OCI-LY7 (cell line): ENCODE data around the gene KLHL26. TPM values are rescaled to one million over a fixed set of nuclear protein-coding genes. Genes with fewer than 3 reads are reported as not detected.

Source experiments
- BruUV-seq: library from RNA; stranded (reverse); fragments of 400-500 nt; replicated peaks from 2 replicates; lab custom pipeline; 2021; lab: Mats Ljungman, UMichigan
- CTCF ChIA-PET: fragments of 300-600 bp; sonication (Branson Sonifier 250); formaldehyde crosslinking; loops from one replicate; lab custom pipeline; 2022; ENCODE audit warnings: antibody characterized with exemption; ENCODE audit not compliant: unreplicated experiment; lab: Charles Lee
- POLR2A ChIA-PET: fragments of 300-600 bp; sonication (Branson Sonifier 250); formaldehyde crosslinking; loops from one replicate; lab custom pipeline; 2022; ENCODE audit warnings: antibody characterized with exemption; lab: Charles Lee
- DNase-seq: peaks from one replicate; pipeline ENCODE4 v3.0.0-alpha.2; 2015; ENCODE audit warnings: low spot score
- H2AFZ ChIP-seq: fragments of 200-600 bp; sonication (generic), shearing (Covaris generic); 2 replicates; pipeline ENCODE4 v1.6.1; 2014; ENCODE audit warnings: mild to moderate bottlenecking, antibody characterized with exemption, low read length, moderate library complexity
- H3K27ac ChIP-seq: fragments of 200-600 bp; sonication (generic); 2 replicates; pipeline ENCODE4 v1.5.1; 2014; ENCODE audit warnings: mixed run types, low read depth, mild to moderate bottlenecking, moderate library complexity, low read length, inconsistent platforms; ENCODE audit not compliant: poor library complexity, severe bottlenecking
- H3K36me3 ChIP-seq: fragments of 200-600 bp; sonication (generic); 2 replicates; pipeline ENCODE4 v1.6.1; 2014; ENCODE audit warnings: mild to moderate bottlenecking, antibody characterized with exemption, low read length, moderate library complexity, mixed read lengths; ENCODE audit not compliant: insufficient read depth
- H3K4me1 ChIP-seq: fragments of 200-600 bp; sonication (generic); 2 replicates; pipeline ENCODE4 v1.5.1; 2014; ENCODE audit warnings: mild to moderate bottlenecking, low read length; ENCODE audit not compliant: insufficient read depth, poor library complexity, severe bottlenecking
- H3K4me2 ChIP-seq: fragments of 200-600 bp; sonication (generic); 2 replicates; pipeline ENCODE4 v1.6.1; 2014; ENCODE audit warnings: mild to moderate bottlenecking, low read length
- H3K4me3 ChIP-seq: fragments of 200-600 bp; sonication (generic); 2 replicates; pipeline ENCODE4 v1.5.1; 2014; ENCODE audit warnings: mild to moderate bottlenecking, low read depth, low read length; ENCODE audit not compliant: poor library complexity, severe bottlenecking
- H3K79me2 ChIP-seq: fragments of 200-600 bp; sonication (generic); 2 replicates; pipeline ENCODE4 v1.6.1; 2016; ENCODE audit warnings: low read depth, mild to moderate bottlenecking, low read length, moderate library complexity, mixed read lengths; ENCODE audit not compliant: insufficient read depth
- H3K9me2 ChIP-seq: fragments of 200-600 bp; sonication (generic); 2 replicates; pipeline ENCODE4 v1.6.1; 2016; ENCODE audit warnings: mild to moderate bottlenecking, low read length, mixed read lengths; ENCODE audit not compliant: insufficient read depth
- H3K9me3 ChIP-seq: fragments of 200-600 bp; sonication (generic); 2 replicates; pipeline ENCODE4 v1.6.1; 2014; ENCODE audit warnings: mild to moderate bottlenecking, mixed run types, low read length, mixed read lengths
- H4K20me1 ChIP-seq: fragments of 200-600 bp; sonication (generic); 2 replicates; pipeline ENCODE4 v1.6.1; 2014; ENCODE audit warnings: mild to moderate bottlenecking, antibody characterized with exemption, low read length, moderate library complexity, mixed read lengths; ENCODE audit not compliant: insufficient read depth
- CTCF ChIP-seq: fragments of 200-600 bp; sonication (generic); conservative IDR thresholded peaks from 2 replicates; pipeline ENCODE4 v1.5.1; 2014; ENCODE audit warnings: mild to moderate bottlenecking, antibody characterized with exemption, low read length, moderate library complexity, mixed read lengths
- EZH2phosphoT487 ChIP-seq: fragments of 200-600 bp; sonication (generic); IDR thresholded peaks from 2 replicates; pipeline ENCODE4 v1.6.1; 2018; ENCODE audit warnings: low read depth, borderline replicate concordance, mild to moderate bottlenecking, mixed run types, antibody characterized with exemption, low read length, moderate library complexity, mixed read lengths
- intact Hi-C: fragments of 100-400 bp; cut with micrococcal nuclease; formaldehyde crosslinking; loops from one replicate; pipeline ENCODE4 v1.10.0; 2022; ENCODE audit not compliant: unreplicated experiment
- total RNA-seq, 2 experiments: library from RNA; depleted of rRNA in 1 of 2; stranded (reverse); fragments of >200 nt in 1 of 2; shearing (Covaris generic) in 1 of 2; gene quantifications; 2 replicates each; pipeline ENCODE4 v1.2.3, GENCODE V29; 2014 to 2022

The KLHL26 gene
- total RNA-seq, 2 experiments from 2014 or later, result 1.0 to 8.9 TPM

- Histone ChIP-seq H3K4me2 (peak overlapping the region; percentile 13; the same call in 1 of the 2 replicates), H3K4me3 (no peak overlapping the region), H3K27ac (no peak overlapping the region), H3K9me2 (no peaks in the 10 kb centered on the region), H3K9me3 (no peaks in the 10 kb centered on the region), H2AFZ (no peak overlapping the region), H3K36me3 (no peaks in the 10 kb centered on the region), H4K20me1 (no peaks in the 10 kb centered on the region), H3K4me1 (peaks cover 11% of the 10 kb centered on the region), H3K79me2 (no peaks in the 10 kb centered on the region)
- TF ChIP-seq EZH2phosphoT487, result no peak; the same call in 1 of the 2 replicates
- TF ChIP-seq CTCF, result no peak
- no peak for DNase-seq
- POLR2A ChIA-PET, result no interaction called here
- CTCF ChIA-PET, result no interaction called here
- intact Hi-C loops, result no loop called here
- no TSS peak for BruUV-seq
These were observed 26.1 kb upstream of the KLHL26 start for GRCh38 chr19:18610556-18611326.

- Histone ChIP-seq H4K20me1 (no peaks in the 10 kb centered on the region), H3K9me3 (no peaks in the 10 kb centered on the region), H3K9me2 (no peaks in the 10 kb centered on the region), H3K4me1 (peaks cover 11% of the 10 kb centered on the region), H3K4me2 (peak overlapping the region; percentile 50), H3K79me2 (no peaks in the 10 kb centered on the region), H3K27ac (no peak overlapping the region), H2AFZ (no peak overlapping the region), H3K36me3 (no peaks in the 10 kb centered on the region), H3K4me3 (no peak overlapping the region)
- no TSS peak for BruUV-seq
- TF ChIP-seq CTCF (no peak), EZH2phosphoT487 (peak; percentile 92; the same call in 1 of the 2 replicates)
- ChIA-PET POLR2A (no interaction called here), CTCF (no interaction called here)
- intact Hi-C loops, result no loop called here
- no peak for DNase-seq
These were observed 25.3 kb upstream of the KLHL26 start for GRCh38 chr19:18611327-18612050.
